Chondrocyte (in vitro differentiated cells): ENCODE data around the gene ACE. TPM values are rescaled to one million over a fixed set of nuclear protein-coding genes. Genes with fewer than 3 reads are reported as not detected.
A peak's percentile ranks its signal among the peaks of the same experiment; 100 is the strongest.

ENCODE experiments used
- DNase-seq: peaks from one replicate; pipeline ENCODE4 v3.0.0; 2021; ENCODE audit warnings: mixed read lengths, low spot score
- H3K27ac Mint-ChIP-seq: one replicate; pipeline ENCODE4 v1.8.0; 2021; ENCODE audit warnings: mild to moderate bottlenecking, moderate library complexity, mixed read lengths; ENCODE audit not compliant: unreplicated experiment
- H3K27me3 Mint-ChIP-seq: 2 replicates; pipeline ENCODE4 v1.8.0; 2021; ENCODE audit warnings: low read depth, mixed read lengths
- H3K36me3 Mint-ChIP-seq: 2 replicates; pipeline ENCODE4 v1.8.0; 2021; ENCODE audit warnings: low read depth, mixed read lengths
- H3K4me1 Mint-ChIP-seq: 2 replicates; pipeline ENCODE4 v1.8.0; 2021; ENCODE audit warnings: low read depth, mild to moderate bottlenecking, mixed read lengths
- H3K4me3 Mint-ChIP-seq: one replicate; pipeline ENCODE4 v1.8.0; 2021; ENCODE audit warnings: mild to moderate bottlenecking, moderate library complexity, mixed read lengths; ENCODE audit not compliant: unreplicated experiment
- H3K9me3 Mint-ChIP-seq: 2 replicates; pipeline ENCODE4 v1.8.0; 2021; ENCODE audit warnings: low read depth, mixed read lengths
- CTCF ChIP-seq: fragments of 200-600 bp; sonication (generic); IDR thresholded peaks from 2 replicates; pipeline ENCODE4 v1.5.0; 2021; ENCODE audit warnings: antibody characterized with exemption, mild to moderate bottlenecking, moderate library complexity
- total RNA-seq: library from RNA; stranded (reverse); gene quantifications from 3 replicates; pipeline ENCODE4 v1.2.1, GENCODE V29; 2021

ACE gene
- total RNA-seq, 1 donor from 2014 or later, result 0.52 TPM

GRCh38 chr17:63517825-63518534 is 41.1 kb downstream of the ACE start:
- no peak for TF ChIP-seq CTCF
- H3K4me1 Mint-ChIP-seq, result peaks cover 6% of the 10 kb centered on the region
- no peaks in the 10 kb centered on the region for H3K9me3 Mint-ChIP-seq
- no peak overlapping the region for H3K4me3 Mint-ChIP-seq
- peaks cover 2% of the 10 kb centered on the region for H3K36me3 Mint-ChIP-seq
- DNase-seq, result no peak
- H3K27me3 Mint-ChIP-seq, result peaks cover 32% of the 10 kb centered on the region
- H3K27ac Mint-ChIP-seq, result no peak overlapping the region

GRCh38 chr17:63519116-63519881 is 42.4 kb downstream of the ACE start:
- no peak overlapping the region for H3K27ac Mint-ChIP-seq
- no peaks in the 10 kb centered on the region for H3K9me3 Mint-ChIP-seq
- DNase-seq, result no peak
- H3K27me3 Mint-ChIP-seq, result peaks cover 33% of the 10 kb centered on the region
- TF ChIP-seq CTCF, result no peak
- H3K4me1 Mint-ChIP-seq, result peaks cover 9% of the 10 kb centered on the region
- H3K4me3 Mint-ChIP-seq, result no peak overlapping the region
- peaks cover 2% of the 10 kb centered on the region for H3K36me3 Mint-ChIP-seq

- Mint-ChIP-seq H3K4me3 (no peak overlapping the region), H3K27me3 (peaks cover 32% of the 10 kb centered on the region), H3K27ac (no peak overlapping the region), H3K9me3 (no peaks in the 10 kb centered on the region), H3K4me1 (peaks cover 9% of the 10 kb centered on the region), H3K36me3 (peaks cover 2% of the 10 kb centered on the region)
- no peak for TF ChIP-seq CTCF
- DNase-seq, result no peak
These were observed 43.4 kb downstream of the ACE start for GRCh38 chr17:63519972-63520882.

GRCh38 chr17:63523253-63523855 is 46.5 kb downstream of the ACE start, which contains the start of gene KCNH6:
TSS of gene KCNH6 (plus strand) at chr17:63523358. CDS start at chr17:63523414, 56 bp downstream.
- no peak for DNase-seq
- peak within 1 kb of the TSS; percentile 10 for H3K4me3 Mint-ChIP-seq
- H3K27ac Mint-ChIP-seq, result no peak within 1 kb of the TSS
- H3K27me3 Mint-ChIP-seq, result peaks cover 33% of the 10 kb centered on the region
- H3K36me3 Mint-ChIP-seq, result no peaks in the 10 kb centered on the region
- no peaks in the 10 kb centered on the region for H3K9me3 Mint-ChIP-seq
- TF ChIP-seq CTCF, result no peak
- peaks cover 3% of the 10 kb centered on the region for H3K4me1 Mint-ChIP-seq
